Left forelimb (tissue), 1 donor: ENCODE data around the gene P2RX6.
"Not testable (repeated sequence)": the region's sequence is repeated elsewhere in the genome, so short reads cannot be mapped to it uniquely, and the experiment has no call there.

Experiments
- DNase-seq: peaks from one replicate; pipeline ENCODE4 v3.0.0-alpha.2; 2018; ENCODE audit warnings: low spot score

Gene P2RX6

DNA sequence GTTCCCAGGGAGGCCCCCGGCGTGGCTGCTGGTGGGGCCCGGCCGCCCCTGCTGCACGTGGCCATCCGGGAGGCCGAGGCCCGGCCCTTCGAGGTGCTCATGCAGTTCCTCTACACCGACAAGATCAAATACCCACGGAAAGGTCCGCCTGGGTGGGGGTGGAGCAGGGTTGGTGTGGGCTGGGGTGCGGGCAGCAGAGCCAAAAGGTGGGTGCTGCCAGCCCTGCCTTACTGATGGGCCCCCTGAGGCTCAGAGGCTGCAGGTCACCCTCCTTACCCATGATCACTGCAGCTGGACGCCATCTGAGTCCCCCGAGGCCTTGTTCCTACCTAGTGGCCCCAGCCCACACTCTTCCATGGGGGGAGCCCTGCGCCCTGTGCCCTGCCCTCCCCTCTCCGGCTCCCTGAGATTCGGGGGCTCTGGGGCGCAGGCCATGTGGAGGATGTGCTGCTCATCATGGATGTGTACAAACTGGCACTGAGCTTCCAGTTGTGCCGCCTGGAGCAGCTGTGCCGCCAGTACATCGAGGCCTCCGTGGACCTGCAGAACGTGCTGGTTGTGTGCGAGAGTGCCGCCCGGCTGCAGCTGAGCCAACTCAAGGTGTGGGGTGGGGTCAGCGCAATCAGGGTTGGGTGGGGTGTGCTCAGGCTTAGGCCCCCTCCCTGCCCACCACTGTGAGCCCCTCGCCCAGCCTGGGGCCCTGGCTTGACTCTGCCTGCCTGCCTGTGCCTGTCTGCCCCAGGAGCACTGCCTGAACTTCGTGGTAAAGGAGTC, 20.6 kb upstream of the P2RX6 start:
- no peak for DNase-seq

DNA sequence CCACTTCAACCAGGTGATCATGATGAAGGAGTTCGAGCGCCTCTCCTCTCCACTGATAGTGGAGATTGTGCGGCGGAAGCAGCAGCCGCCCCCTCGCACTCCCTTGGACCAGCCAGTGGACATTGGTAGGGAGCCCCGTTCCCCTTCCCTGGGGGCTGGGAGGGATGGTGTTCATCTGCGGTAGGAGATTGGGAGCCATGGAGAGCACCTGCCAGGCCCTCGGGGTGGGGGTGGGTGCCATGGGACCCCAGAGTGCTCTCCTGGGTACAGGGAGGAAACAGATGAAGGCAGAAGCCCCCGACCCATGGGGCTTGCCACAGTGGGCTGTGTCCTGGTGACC, 20.1 kb upstream of the P2RX6 start:
- DNase-seq: no peak

DNA sequence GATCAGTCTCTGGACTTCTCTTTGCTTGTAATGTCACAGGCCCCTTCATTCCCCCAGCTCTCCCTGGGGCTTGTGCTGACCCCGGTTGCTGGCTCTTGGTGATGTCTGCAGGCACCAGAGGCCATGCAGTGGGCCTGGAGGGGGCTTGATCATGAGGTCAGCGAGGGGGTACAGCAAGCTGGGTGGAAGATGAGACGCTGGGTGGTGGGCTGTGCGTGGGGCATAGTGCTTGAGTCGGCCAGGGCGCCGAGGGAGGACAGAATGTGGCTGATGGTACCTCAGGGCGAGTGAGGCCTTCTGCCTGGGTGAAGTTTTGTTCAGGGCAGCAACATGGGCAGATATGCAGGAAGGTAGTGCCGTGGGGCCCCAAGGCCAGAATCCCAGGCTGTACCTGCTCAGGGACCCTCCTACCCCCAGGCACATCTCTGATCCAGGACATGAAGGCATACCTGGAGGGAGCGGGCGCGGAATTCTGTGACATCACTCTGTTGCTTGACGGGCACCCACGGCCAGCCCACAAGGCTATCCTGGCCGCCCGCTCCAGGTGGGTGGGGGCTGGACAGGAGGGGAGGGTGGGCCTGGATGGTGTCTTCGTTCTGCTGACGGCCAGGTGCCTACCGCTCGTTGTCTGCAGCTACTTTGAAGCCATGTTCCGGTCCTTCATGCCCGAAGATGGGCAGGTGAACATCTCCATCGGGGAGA, 19.5 kb upstream of the P2RX6 start:
- DNase-seq: no peak

DNA sequence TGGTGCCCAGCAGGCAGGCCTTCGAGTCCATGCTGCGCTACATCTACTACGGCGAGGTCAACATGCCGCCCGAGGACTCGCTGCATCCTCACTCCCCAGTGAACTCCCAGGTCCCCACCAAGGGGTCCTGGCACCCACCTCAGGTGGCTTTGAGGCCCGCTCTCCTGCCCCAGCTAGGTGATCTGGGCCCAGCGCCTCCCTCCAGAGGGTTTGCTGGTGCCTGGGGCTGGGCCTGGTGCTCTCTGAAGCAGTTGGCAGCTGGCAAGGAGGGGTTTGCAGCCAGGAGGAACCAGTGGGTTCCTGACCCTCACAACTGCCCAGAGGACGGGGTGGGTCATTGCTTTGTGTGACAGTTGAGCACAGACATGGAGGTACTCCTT, 18.9 kb upstream of the P2RX6 start:
- no peak for DNase-seq

DNA sequence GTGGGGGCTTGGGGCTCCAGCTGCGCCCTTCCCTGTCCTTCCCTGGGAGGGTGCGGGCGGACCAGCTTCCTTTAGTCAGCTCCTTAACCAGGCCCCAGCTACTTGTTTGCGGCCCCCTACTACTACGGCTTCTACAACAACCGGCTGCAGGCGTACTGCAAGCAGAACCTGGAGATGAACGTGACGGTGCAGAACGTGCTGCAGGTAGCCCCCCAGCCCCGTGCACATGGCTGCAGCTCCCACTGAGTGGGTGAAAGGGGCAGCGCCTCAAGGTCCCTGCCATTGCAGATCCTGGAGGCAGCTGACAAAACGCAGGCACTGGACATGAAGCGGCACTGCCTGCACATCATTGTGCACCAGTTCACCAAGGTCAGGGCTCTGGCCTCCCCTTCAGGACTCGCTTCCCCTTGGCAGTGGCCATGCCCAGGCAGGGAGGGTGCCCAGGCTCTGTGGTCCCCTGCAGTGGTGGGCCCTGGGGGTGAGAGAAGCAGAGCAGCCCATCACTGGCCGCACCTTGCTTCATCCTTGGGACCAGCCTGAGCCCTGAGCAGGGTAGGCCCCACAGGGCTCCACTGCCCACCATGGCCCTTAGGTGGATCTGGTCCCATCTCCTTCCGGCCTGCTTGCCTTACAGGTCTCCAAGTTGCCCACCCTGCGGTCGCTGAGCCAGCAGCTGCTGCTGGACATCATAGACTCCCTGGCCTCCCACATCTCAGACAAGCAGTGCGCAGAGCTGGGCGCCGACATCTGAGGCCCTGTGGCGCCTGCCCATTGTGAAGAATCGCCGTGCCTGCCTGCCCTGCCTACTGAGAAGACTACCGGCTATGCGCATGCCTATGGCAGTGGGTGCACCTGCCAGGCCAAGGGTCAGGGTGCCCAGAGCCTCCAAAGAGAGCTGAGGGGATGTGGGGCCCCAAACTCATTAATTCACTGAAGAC, 18.1 kb upstream of the P2RX6 start:
- no peak for DNase-seq

DNA sequence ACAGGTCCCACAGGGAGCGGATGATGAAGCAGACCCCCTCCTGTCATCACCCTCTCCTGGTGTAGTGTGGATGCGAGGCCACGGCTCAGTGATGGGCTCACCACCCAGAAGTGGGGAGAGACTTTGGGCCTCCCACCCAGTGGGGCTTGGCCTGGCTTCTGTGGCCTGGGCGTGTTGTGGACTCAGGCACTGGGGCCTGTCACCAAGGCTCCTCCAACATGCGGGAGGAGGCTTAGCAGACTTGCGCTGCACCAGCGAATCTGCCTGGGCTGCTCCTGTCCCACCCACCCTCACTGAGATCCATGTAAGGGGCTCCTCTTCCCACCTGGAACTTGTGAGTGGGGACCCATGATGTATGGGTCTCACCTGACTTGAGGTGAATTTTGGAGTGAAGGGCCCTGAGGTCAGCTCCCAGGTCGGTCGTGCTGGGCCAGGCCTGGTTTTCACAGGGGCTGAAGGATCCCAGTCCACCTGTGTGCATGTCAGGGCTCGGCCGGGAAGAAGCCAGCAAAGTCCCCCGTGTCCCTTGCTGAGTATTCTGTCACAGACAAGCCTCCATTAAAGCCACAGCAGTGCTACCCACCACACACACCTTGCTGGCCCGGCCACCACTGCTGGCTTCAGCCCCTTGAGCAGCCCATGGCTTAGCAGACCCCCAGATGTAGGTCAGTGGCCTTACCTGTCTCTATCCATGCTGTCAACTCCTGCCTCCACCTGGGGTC, 17.3 kb upstream of the P2RX6 start:
- no peak for DNase-seq

DNA sequence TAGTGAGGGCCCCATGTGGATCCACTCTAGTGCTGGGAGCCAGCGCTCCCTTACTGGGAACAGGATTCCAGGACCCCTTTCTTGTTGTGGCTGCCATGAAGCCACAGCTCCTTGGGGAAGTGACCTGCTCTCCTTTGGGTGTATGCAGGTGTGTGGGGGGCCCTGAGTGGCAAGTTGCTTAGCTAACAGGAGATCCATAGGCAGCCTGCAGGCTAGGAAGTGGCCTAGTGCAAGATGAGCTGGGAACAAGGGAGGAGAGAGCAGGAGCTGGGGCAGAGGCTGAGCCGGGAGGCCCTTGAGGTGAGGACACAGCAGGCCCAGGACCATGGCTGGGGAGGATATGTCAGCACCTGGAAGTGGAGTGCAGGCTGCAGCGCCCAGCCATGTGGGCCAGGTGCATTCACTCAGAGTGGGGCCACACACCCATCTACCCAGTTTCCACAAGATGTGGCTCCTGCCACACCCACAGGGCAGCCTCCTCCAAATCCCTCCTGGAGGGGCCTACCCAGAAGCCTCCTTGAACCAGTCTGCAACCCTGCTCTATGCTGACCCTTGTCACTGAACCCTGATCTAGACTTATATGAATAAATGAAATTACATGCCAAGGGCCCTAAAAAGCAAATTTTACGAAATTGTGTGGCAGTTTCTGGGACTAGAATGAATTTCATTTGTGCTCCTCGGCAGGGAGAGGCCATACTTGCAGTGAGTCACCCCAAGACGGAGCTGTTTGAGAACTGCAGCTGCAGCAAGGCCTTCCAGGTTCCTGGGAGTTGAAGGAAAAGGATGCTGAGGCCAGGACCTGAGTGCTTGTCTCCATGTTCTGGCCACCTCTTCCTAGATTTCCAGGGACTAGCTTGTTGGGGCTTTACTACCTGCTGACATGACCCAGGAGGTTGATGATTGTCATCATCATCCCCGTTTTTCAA, 16.3 kb upstream of the P2RX6 start:
- DNase-seq: no peak

DNA sequence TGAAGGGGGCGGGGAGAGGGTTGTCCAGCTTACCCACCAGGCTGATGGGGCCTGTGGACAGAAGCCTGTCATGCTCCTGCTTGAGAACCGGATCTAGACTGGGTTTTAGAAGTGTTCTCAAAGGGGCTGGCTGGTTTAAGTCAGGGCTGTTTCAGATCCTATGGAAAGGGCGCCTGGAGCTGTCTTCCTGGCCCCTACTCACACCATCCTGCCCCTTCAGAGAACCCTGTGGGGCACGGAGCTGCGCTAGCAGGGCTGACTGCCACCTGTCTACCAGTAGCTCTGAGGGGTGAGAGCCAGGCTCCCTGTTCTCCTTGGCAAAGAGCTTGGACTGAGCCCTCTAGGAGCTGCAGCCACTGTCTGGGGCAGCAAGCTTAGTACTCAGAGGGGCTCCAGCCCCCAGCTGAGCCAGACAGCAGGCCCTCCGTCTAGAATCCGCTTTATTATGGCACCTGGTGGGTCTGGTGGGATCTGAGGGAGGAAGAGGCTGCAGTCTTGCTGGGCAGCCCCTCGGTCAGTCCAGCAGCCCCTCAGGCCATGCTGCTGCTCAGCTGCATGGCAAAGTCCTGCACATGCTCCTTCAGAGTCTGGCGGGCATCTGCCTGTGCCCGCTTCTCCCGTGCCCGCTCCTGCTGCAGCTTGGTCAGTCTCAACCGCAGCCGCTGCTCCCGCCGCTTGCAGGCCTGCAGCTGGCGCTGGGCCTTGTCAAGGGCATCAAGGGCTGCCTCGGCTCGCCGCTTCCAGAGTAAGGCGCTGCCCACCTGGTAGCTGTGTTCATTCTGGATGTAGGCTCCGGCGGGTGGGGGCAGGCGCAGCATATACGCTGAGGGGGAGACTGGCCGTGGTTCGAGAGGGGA, 15.4 kb upstream of the P2RX6 start:
- no peak for DNase-seq

DNA sequence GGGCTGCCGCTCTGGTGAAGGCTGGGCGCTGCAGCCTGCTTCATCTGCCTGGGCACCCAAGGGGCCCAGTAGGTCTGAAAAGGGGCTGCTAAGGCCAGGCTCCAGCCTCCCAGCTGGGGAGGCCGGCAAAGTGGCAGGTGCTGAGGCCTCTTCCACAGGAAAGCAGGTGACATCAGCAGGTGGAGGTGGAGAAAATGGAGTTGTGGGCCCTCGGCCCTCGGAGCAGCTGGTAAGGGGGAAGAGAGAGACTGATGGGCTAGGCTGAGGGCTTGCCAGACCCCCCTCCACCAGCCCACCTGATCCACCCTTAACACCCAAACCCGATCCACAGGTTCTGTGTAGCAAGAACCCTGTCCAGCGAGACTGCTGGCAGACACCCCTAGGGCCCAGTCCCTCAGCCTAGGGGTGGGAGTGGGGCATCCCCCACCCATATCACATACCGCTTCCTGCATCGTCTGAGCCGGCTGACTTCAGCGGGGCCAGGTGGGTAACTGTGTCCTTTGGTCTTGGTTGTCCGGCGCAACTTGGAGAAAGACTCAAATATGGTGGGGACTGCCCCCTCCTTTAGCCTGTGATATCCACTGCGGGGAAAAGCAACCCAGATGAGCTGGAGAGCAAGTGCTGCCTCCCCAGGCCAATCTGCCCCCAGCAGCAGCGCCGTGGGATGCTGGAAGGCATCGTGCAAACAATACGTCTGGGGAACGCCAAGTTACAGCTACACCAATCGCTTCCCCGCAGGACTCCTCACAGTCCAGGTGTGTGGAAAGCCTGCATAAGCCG, 14.6 kb upstream of the P2RX6 start:
- DNase-seq: no peak

DNA sequence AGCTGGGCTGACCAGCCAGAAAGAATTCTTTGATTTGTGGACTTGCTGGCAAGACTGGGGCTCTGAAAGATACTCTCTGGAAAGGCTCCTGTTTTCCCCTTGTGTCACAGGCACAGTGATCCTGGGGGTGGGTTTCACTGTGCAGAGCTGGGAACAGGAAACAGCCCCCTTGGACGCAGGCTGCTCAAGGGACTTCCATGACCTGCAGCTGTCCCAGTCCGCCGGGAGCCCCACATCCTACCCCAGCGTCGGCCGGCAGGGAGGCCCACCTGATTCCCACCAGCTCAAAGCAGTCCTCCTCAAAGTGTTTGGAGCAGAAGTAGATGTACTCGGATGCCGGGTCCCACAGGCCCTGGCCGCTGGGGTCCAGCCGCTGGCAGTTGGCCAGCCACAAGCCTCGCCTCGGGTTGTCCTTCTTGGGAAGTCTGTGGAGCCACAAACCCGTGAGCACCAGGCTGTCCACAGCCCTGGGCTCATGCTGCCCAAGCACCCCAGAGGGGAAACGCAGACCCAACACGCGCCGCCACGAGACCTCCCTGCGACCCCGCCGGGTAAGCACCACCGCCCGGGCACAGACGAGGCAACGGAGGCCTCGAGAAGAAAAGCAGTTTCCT, 13.9 kb upstream of the P2RX6 start:
- no peak for DNase-seq

DNA sequence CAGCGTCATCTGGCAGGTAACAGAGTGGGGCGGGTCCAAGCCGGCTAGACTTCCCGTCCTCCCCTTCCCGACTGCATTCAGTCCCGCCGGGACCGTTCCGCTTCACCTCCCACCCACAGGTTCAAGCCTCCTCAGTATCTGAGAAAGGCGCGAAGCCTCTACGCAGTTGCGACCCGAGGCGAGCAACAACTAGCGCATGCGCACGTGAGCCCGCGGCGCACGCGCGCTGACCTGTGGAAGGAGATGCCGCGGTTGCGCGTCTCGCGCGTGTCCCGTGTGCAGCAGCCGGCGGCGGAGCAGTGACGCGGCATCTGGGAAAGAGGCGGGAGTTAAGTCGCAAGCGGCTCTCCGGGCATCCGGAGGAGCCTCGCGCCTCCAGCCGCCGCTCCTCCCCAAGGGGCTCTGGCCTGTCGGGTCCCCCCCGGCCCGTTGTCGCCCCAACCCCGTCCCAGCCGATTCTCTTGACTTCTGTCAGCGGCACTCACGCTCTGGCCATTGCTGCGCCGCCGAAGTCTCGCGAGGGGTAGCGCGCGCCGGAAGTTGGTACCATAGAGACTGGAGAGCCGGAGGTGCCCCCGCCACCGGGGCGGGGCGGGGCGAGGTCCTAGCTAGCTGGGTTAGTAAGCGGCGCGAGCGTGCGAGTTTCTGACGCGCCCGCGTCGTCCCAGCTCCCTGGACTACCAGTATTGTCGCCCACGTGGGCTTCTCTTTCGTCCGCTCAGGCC, 13.2 kb upstream of the P2RX6 start, which contains the start of gene THAP7:
TSS of gene THAP7 (minus strand) at position 518 of the 725 bp plus-strand sequence. CDS start at position 311, 207 bp downstream.
- peak; percentile 98 for DNase-seq

DNA sequence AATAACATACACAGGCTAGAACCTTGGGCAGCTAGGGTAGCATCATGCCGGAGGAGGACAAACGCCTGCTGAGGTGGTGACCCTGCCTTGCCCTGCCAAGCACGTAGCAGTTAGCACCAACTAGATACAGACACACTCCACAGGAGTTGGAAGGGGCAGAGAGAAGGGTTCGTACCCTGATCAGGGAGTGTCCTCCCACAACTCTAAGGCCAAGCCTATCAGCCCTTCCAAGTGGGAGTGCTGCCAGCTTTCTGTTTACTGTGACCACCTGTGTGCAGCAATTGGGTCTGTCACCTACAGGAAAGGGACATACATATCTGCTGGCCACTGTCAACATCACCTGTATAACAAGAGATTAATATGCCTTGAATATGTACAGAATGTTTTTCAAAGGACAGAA, 11.2 kb upstream of the P2RX6 start:
- DNase-seq: no peak

DNA sequence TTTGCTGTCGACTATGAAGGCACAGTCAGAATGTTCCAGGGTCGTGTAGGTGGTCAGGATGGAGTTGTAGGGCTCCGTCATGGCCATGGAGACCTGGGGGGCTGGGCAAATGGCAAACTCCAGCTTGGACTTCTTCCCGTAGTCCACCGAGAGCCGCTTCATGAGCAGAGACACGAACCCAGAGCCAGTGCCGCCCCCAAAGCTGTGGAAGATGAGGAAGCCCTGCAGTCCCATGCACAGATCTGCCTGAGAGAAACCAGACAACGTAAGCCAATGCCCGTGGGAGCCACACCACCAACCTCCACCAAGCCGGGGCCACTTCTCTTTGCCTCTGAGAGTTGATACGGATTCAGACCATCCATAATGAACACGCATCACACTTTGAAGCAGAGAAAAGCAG, 5.8 kb upstream of the P2RX6 start:
- not testable (repeated sequence) for DNase-seq

DNA sequence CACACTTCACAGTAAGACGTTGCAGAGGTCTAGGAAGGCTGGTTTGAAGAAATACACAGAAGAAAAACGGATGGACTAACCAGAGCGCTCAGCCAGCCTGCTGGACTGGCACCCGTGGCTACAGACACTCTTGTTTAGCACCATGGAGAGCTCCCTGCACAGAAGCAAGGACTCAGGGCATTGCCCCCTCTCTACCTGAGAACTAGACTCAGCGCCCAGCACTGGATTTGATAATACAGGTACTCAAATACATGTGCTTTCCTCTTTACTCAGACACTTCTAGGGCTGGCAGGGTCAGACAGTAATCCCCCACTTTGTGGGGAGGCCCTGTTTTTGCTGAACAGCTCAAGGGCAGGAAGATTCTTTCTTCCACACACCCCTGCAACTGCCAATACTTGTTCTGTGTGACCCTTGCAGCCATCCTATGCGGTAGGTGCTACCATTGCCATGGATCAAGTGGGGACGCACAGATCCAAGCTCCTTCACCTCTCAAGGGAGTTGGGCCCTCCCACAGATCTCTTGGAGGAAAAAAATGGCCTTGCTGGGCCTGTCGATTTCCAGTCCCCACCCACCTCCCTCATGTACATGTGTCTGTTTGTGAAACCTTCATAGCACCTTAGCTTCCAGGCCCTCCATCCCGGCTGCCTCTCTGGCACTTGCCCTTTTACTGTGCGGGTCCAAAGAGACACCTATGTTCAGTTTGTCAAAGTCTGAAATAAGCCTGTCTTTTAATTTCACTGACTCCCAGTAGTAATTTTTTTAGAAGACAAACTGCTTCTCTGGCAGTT, 5.1 kb upstream of the P2RX6 start:
- no peak for DNase-seq

DNA sequence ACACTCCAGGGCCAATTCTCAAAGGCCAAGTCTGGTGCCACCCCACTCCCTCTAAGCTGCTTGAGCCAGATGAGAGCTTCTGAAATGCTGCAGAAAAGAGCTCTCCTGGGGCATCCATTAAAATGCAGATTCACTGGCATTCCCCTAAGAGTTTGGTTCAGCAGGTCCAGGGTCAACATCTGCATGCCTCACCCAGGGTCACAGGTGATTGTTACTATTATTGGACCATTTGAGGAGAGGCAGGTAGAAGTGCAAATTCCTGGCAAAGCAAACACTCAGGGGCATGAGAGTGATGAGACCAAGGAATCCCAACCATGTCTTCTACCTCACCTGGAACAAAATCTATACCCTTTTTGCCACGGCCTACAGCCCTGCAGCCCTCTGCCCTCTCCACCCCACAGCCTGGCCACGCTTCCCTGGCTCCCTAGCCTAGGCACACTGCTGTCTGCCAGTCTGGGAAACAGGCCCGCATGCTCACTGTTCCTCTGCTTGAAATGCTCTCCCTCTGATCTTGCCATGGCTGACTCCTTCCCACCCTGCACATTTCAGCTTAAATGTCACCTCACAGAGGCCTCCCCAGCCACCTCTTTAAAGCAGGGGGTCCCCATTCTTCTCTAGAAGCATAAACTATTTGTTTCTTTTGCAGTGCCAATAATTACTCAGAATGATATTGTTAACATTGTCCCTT, 4.4 kb upstream of the P2RX6 start:
- DNase-seq: no peak
